AG04450 (cell line): ENCODE results near the gene ZC3H18. TPM values are rescaled to one million over a fixed set of nuclear protein-coding genes. Genes with fewer than 3 reads are reported as not detected.

Source experiments
- CTCF ChIA-PET: fragments of 300-600, 350-600 bp; formaldehyde crosslinking; extraction: SDS; loops from one replicate; lab custom pipeline; 2022; ENCODE audit warnings: antibody characterized with exemption, inconsistent platforms; lab: Charles Lee
- POLR2A ChIA-PET: fragments of 350-600 bp; formaldehyde crosslinking; extraction: SDS; loops from one replicate; lab custom pipeline; 2021; ENCODE audit warnings: antibody characterized with exemption, inconsistent platforms; lab: Yijun Ruan, JAX
- DNase-seq: peaks from one replicate; pipeline ENCODE4 v3.0.0-alpha.2; 2011; ENCODE audit warnings: low read depth, low spot score
- H3K27ac ChIP-seq: one replicate; pipeline ENCODE4 v1.5.1; 2012; ENCODE audit warnings: low read depth, low read length, control low read depth
- H3K27me3 ChIP-seq: one replicate; pipeline ENCODE4 v1.6.0; 2012; ENCODE audit warnings: low read length; ENCODE audit not compliant: control insufficient read depth, insufficient read depth
- H3K4me3 ChIP-seq: 2 replicates; pipeline ENCODE4 v1.5.1; 2011; ENCODE audit warnings: mild to moderate bottlenecking, low read depth, low read length, control low read depth
- H3K9me3 ChIP-seq: 2 replicates; pipeline ENCODE4 v1.5.1; 2012; ENCODE audit warnings: low read length; ENCODE audit not compliant: control insufficient read depth, insufficient read depth
- polyA minus RNA-seq: library from RNA; depleted of rRNA, polyadenylated mRNA; stranded (reverse); fragments of >200 nt; gene quantifications from 2 replicates; pipeline ENCODE4 v1.2.3, GENCODE V29; 2011; rRNA and poly(A)+ RNA removed
- polyA plus RNA-seq: library from polyadenylated mRNA; depleted of rRNA; stranded (reverse); fragments of >200 nt; gene quantifications from 2 replicates; pipeline ENCODE4 v1.2.3, GENCODE V29; 2011; rRNA removed
- TF ChIP-seq, protein P1 (sequence below): IDR thresholded peaks from 2 replicates; pipeline ENCODE4 v1.5.1; 2011; ENCODE audit warnings: low read depth, low read length, control low read depth, inconsistent platforms

ZC3H18 gene
- 8.5 and 10.1 TPM in 2 replicates for polyA plus RNA-seq
- polyA minus RNA-seq, result 7.5 and 9.2 TPM in 2 replicates

DNA sequence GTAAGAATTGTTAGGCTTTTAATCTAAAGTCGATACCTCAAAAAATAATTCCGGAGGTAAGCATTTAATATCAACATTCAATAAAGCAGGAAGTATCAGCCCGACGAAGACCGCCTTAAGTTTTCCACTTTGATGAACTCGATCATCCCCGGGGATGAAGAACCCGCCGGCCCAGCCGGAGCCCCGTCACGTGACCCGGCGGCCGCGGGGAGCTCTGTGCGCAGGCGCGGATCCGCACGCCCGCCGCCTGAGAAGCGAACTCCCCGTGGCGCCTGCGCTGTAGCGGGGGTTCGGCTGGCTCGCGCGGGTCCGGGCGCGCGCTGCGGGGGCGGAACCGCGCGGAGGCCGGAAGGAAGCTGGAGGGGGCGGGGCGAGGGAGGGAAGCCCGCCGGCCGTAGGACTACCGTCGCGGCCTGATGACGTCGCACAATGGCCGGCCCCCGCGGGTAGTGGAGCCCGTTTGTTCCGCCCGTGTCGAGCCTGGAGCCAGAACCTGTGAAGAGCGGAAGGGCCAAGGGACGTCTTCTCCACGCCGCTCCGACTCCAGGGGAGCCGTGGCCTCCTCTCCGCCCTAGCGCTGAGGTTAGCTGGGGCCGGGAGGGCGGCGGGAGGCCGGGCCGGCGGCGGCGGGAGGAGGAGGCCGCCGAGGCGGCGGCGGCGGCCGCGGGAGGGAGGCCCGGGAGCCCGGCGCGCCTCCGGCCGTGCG, at the start of gene ZC3H18:
TSS of gene ZC3H18 (plus strand) at position 419 of the 706 bp plus-strand sequence. CDS start 6,721 bp downstream, outside the sequence.
- CTCF ChIA-PET, result interaction anchor here (1.0 kb wide), 1 partner anchor 11 kb away, joined by 7 read pairs; no protein-coding TSS in a partner anchor
- POLR2A ChIA-PET, result interaction anchor here (0.5 to 1.5 kb wide), 16 partner anchors 9 to 1364 kb away, joined by 3 to 10 read pairs (median 3); partner anchors contain the start of genes APRT, MVD and SLC7A5
- Histone ChIP-seq H3K27me3 (no peaks in the 10 kb centered on the region), H3K9me3 (no peaks in the 10 kb centered on the region; the same call in 1 of the 2 replicates), H3K27ac (peak within 1 kb of the TSS; percentile 57), H3K4me3 (peak within 1 kb of the TSS; percentile 83)
- TF ChIP-seq, protein P1, sequence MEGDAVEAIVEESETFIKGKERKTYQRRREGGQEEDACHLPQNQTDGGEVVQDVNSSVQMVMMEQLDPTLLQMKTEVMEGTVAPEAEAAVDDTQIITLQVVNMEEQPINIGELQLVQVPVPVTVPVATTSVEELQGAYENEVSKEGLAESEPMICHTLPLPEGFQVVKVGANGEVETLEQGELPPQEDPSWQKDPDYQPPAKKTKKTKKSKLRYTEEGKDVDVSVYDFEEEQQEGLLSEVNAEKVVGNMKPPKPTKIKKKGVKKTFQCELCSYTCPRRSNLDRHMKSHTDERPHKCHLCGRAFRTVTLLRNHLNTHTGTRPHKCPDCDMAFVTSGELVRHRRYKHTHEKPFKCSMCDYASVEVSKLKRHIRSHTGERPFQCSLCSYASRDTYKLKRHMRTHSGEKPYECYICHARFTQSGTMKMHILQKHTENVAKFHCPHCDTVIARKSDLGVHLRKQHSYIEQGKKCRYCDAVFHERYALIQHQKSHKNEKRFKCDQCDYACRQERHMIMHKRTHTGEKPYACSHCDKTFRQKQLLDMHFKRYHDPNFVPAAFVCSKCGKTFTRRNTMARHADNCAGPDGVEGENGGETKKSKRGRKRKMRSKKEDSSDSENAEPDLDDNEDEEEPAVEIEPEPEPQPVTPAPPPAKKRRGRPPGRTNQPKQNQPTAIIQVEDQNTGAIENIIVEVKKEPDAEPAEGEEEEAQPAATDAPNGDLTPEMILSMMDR, result no peak
- DNase-seq, result peak; percentile 82

DNA sequence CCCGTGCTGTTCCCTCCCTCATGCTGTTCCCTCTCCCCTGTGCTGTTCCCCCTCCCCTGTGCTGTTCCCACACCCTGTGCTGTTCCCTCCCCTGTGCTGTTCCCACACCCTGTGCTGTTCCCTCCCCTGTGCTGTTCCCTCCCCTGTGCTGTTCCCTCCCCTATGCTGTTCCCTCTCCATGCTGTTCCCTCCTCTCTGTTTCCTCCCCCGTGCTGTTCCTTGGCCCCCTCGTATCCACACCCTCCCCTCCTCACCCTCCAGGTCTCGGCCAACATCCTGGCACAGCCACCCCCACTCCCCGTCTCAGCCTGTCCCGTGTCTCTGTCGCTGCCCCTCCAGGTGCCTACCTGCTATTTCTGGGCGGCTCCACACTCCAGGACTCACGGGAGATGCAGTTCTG, 48.5 kb upstream of the ZC3H18 start:
- TF ChIP-seq, protein P1, result no peak
- ChIA-PET CTCF (no interaction called here), POLR2A (interaction anchor here (1.4 kb wide), 1 partner anchor 69 kb away, joined by 4 read pairs; the partner anchor contains the start of gene ZFPM1)
- Histone ChIP-seq H3K27ac (no peak overlapping the region), H3K4me3 (no peak overlapping the region), H3K9me3 (no peaks in the 10 kb centered on the region), H3K27me3 (no peaks in the 10 kb centered on the region)
- DNase-seq, result no peak

DNA sequence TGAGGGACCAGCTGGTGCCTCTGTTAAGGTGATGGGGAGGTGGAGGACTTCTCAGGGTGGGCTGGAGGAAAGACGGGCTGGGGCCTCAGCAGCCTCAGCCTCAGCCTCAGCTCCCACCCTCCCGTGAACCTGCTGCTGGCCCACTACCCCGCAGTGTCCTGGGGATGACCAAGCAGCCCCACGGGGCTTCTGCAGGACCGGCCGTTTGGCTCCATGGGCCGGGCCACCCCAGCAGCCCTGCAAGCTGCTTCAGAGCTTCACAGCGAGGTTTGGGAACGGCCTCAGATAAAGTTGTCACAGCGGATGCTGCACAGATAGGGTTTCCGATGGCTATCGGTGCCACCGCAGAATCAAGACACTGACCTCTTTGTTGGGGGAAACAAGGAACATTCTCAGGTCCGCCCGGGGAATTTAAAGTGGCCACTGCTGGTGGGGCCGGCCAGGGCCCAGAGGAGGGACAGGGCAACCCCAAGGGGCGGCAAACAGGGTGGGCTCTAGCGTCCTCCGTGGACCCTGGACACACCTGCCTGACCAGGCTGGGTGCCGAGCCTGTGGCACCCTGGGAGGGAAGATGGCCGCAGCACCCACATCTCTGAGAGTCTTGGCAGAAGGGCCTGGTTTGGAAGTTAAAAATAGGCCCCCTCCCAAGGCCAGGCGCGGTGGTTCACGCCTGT, 47.8 kb upstream of the ZC3H18 start:
- CTCF ChIA-PET, result no interaction called here
- DNase-seq, result no peak
- POLR2A ChIA-PET, result interaction anchor here (0.7 to 1.4 kb wide), 2 partner anchors 70 to 145 kb away, joined by 4 to 7 read pairs; partner anchors contain the start of gene ZFPM1
- Histone ChIP-seq H3K27ac (no peak overlapping the region), H3K4me3 (no peak overlapping the region), H3K27me3 (no peaks in the 10 kb centered on the region), H3K9me3 (no peaks in the 10 kb centered on the region)
- TF ChIP-seq, protein P1, result no peak

DNA sequence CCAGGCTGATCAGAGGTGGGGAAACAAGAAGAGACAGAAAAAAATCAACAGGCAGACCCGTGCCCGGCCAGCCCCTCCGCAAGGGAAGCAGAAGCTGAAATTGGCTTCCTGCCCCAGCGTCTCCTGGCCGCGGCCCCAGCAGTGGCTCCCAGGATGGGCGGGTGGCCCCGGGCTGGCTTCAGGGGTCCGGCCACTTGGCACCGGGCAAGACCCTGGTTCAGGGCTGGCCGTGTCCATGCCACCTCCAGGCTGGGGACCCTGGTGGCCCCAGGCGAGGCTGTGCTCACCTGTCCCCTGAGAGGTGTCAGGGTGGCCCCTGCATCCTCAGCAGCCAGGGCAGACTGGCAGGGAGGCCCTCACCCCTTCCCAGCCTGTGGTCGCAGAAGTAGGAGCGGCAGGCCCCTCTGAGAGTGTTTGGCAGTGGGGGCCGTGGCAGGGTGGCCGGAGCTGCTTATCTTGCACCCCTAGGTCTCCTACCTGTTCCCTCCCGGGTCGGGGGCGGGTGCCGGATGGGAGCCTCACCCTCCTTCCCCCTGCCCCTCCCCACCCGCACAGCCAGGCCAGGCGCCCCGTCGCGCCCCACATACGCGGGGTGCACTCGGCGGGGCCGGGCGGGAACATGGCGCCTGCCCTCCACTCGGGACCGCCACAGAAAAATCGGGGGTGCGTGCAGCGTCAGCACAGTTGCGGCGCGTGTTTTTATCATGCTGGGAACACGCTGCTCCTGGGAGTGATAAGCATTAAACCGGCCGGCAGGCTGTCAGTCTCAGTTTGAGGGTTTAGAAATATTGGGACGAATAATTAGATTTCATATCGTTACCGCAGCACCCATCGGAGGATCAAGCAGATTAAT, 46.7 kb upstream of the ZC3H18 start:
- H3K27me3 ChIP-seq, result no peaks in the 10 kb centered on the region
- H3K27ac ChIP-seq, result no peak overlapping the region
- TF ChIP-seq, protein P1, result no peak
- ChIA-PET CTCF (no interaction called here), POLR2A (no interaction called here)
- no peak overlapping the region for H3K4me3 ChIP-seq
- no peaks in the 10 kb centered on the region for H3K9me3 ChIP-seq
- no peak for DNase-seq
